ENCODE results near the gene MECR.

The MECR gene

GRCh38 chr1:29278124-29278523 is 47.4 kb upstream of the MECR start:
- Histone ChIP-seq H3K27me3 (replicated peaks; ENCODE audit: insufficient read depth, low read length) (peaks cover 93% of the 10 kb centered on the region), H3K4me3 (ENCODE audit: low read length) (no peak overlapping the region), H4K20me1 (ENCODE audit: insufficient read depth, low read length) (no peaks in the 10 kb centered on the region), H2AFZ (ENCODE audit: low read length) (no peak overlapping the region), H3K79me2 (ENCODE audit: low read length) (no peaks in the 10 kb centered on the region), H3K4me1 (ENCODE audit: low read length) (no peaks in the 10 kb centered on the region), H3K4me2 (ENCODE audit: low read depth, low read length) (no peak overlapping the region), H3K9ac (ENCODE audit: low read length) (no peak overlapping the region), H3K27ac (ENCODE audit: low read length) (no peak overlapping the region), H3F3A (ENCODE audit: insufficient read depth, low read length) (no peaks in the 10 kb centered on the region), H3K9me3 (replicated peaks; ENCODE audit: insufficient read depth, low read length) (no peaks in the 10 kb centered on the region), H3K9me2 (replicated peaks; ENCODE audit: insufficient read depth, low read length) (no peaks in the 10 kb centered on the region), H3K36me3 (replicated peaks; ENCODE audit: insufficient read depth, low read length) (no peaks in the 10 kb centered on the region)
- DNase-seq = no peak
- TF ChIP-seq EZH2 (optimal IDR thresholded peaks at IDR 0.05; ENCODE audit: low read depth, low read length) (no peak), EZH2phosphoT487 (IDR thresholded peaks at IDR 0.05; ENCODE audit: low read length) (no peak)
- TF ChIP-seq, protein P1, sequence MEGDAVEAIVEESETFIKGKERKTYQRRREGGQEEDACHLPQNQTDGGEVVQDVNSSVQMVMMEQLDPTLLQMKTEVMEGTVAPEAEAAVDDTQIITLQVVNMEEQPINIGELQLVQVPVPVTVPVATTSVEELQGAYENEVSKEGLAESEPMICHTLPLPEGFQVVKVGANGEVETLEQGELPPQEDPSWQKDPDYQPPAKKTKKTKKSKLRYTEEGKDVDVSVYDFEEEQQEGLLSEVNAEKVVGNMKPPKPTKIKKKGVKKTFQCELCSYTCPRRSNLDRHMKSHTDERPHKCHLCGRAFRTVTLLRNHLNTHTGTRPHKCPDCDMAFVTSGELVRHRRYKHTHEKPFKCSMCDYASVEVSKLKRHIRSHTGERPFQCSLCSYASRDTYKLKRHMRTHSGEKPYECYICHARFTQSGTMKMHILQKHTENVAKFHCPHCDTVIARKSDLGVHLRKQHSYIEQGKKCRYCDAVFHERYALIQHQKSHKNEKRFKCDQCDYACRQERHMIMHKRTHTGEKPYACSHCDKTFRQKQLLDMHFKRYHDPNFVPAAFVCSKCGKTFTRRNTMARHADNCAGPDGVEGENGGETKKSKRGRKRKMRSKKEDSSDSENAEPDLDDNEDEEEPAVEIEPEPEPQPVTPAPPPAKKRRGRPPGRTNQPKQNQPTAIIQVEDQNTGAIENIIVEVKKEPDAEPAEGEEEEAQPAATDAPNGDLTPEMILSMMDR (IDR thresholded peaks at IDR 0.05; ENCODE audit: low read length) = no peak

- no peak for TF ChIP-seq EZH2phosphoT487 (IDR thresholded peaks at IDR 0.05; ENCODE audit: low read length)
- TF ChIP-seq, protein P1 (IDR thresholded peaks at IDR 0.05; ENCODE audit: low read length) = no peak
- no peak for TF ChIP-seq EZH2 (optimal IDR thresholded peaks at IDR 0.05; ENCODE audit: low read depth, low read length)
- H3K79me2 ChIP-seq (ENCODE audit: low read length) = no peaks in the 10 kb centered on the region
- no peak overlapping the region for H3K9ac ChIP-seq (ENCODE audit: low read length)
- no peaks in the 10 kb centered on the region for H4K20me1 ChIP-seq (ENCODE audit: insufficient read depth, low read length)
- H3K4me1 ChIP-seq (ENCODE audit: low read length) = no peaks in the 10 kb centered on the region
- H3K4me2 ChIP-seq (ENCODE audit: low read depth, low read length) = no peak overlapping the region
- H3F3A ChIP-seq (ENCODE audit: insufficient read depth, low read length) = no peaks in the 10 kb centered on the region
- no peaks in the 10 kb centered on the region for H3K9me2 ChIP-seq (replicated peaks; ENCODE audit: insufficient read depth, low read length)
- no peaks in the 10 kb centered on the region for H3K9me3 ChIP-seq (replicated peaks; ENCODE audit: insufficient read depth, low read length)
- H2AFZ ChIP-seq (ENCODE audit: low read length) = no peak overlapping the region
- no peak overlapping the region for H3K27ac ChIP-seq (ENCODE audit: low read length)
- no peaks in the 10 kb centered on the region for H3K36me3 ChIP-seq (replicated peaks; ENCODE audit: insufficient read depth, low read length)
- H3K4me3 ChIP-seq (ENCODE audit: low read length) = no peak overlapping the region
- no peak for DNase-seq
- peaks cover 97% of the 10 kb centered on the region for H3K27me3 ChIP-seq (replicated peaks; ENCODE audit: insufficient read depth, low read length)
These were observed 44.7 kb upstream of the MECR start for GRCh38 chr1:29275435-29275834.

GRCh38 chr1:29272147-29272907 is 41.6 kb upstream of the MECR start:
- TF ChIP-seq EZH2 (optimal IDR thresholded peaks at IDR 0.05; ENCODE audit: low read depth, low read length) (no peak), EZH2phosphoT487 (IDR thresholded peaks at IDR 0.05; ENCODE audit: low read length) (no peak)
- TF ChIP-seq, protein P1 (IDR thresholded peaks at IDR 0.05; ENCODE audit: low read length) = no peak
- no peaks in the 10 kb centered on the region for H3K4me1 ChIP-seq (ENCODE audit: low read length)
- no peak for DNase-seq
- no peaks in the 10 kb centered on the region for H3K36me3 ChIP-seq (replicated peaks; ENCODE audit: insufficient read depth, low read length)
- no peaks in the 10 kb centered on the region for H3K79me2 ChIP-seq (ENCODE audit: low read length)
- H3F3A ChIP-seq (ENCODE audit: insufficient read depth, low read length) = no peaks in the 10 kb centered on the region
- no peak overlapping the region for H3K9ac ChIP-seq (ENCODE audit: low read length)
- H2AFZ ChIP-seq (ENCODE audit: low read length) = no peak overlapping the region
- H3K27me3 ChIP-seq (replicated peaks; ENCODE audit: insufficient read depth, low read length) = peaks cover 96% of the 10 kb centered on the region
- no peaks in the 10 kb centered on the region for H3K9me2 ChIP-seq (replicated peaks; ENCODE audit: insufficient read depth, low read length)
- no peak overlapping the region for H3K27ac ChIP-seq (ENCODE audit: low read length)
- H3K4me2 ChIP-seq (ENCODE audit: low read depth, low read length) = no peak overlapping the region
- H3K4me3 ChIP-seq (ENCODE audit: low read length) = no peak overlapping the region
- H4K20me1 ChIP-seq (ENCODE audit: insufficient read depth, low read length) = no peaks in the 10 kb centered on the region
- no peaks in the 10 kb centered on the region for H3K9me3 ChIP-seq (replicated peaks; ENCODE audit: insufficient read depth, low read length)
